HEK293 (cell line): ENCODE results near the gene FGF19.

Experiments used
- CTCF ChIA-PET: fragments of 350-600 bp; formaldehyde crosslinking; extraction: SDS; loops from one replicate; lab custom pipeline; 2021; ENCODE audit warnings: antibody characterized with exemption; lab: Yijun Ruan, JAX
- POLR2A ChIA-PET: fragments of 300-600 bp; formaldehyde crosslinking; extraction: SDS; loops from one replicate; lab custom pipeline; 2020; ENCODE audit warnings: antibody characterized with exemption, inconsistent platforms; lab: Yijun Ruan, JAX
- H3K27ac ChIP-seq: fragments of 200-500 bp; sonication (Bioruptor generic); 2 replicates; pipeline ENCODE4 v1.5.1; 2014; ENCODE audit warnings: low read depth, low read length, control low read depth, inconsistent platforms; ENCODE audit errors: extremely low read depth
- H3K36me3 ChIP-seq, 2 experiments: fragments of 200-500 bp in 1 of 2; sonication (Bioruptor generic) in 1 of 2; 1 replicate in 1 of 2; 2 replicates in 1 of 2; pipeline ENCODE4 v1.5.1; 2014 to 2017; ENCODE audit warnings: inconsistent platforms in 2 of 2, low read length in 2 of 2; ENCODE audit not compliant: control insufficient read depth in 2 of 2, insufficient read depth in 1 of 2
- H3K4me1 ChIP-seq: fragments of 200-500 bp; sonication (Bioruptor generic); 2 replicates; pipeline ENCODE4 v1.5.1; 2014; ENCODE audit warnings: mild to moderate bottlenecking, low read length, inconsistent platforms; ENCODE audit not compliant: control insufficient read depth, insufficient read depth
- H3K4me3 ChIP-seq: 2 replicates; pipeline ENCODE4 v1.5.1; 2011; ENCODE audit warnings: low read depth, mild to moderate bottlenecking, control low read depth, low read length, moderate library complexity
- H3K9me3 ChIP-seq: fragments of 200-500 bp; sonication (Bioruptor generic); 2 replicates; pipeline ENCODE4 v1.5.1; 2014; ENCODE audit warnings: low read depth, low read length, inconsistent platforms; ENCODE audit not compliant: control insufficient read depth, insufficient read depth
- INSM2 ChIP-seq: fragments of 450-650 bp; formaldehyde crosslinking; IDR thresholded peaks from 2 replicates; pipeline ENCODE4 v1.5.1; 2016; ENCODE audit warnings: missing biosample characterization, missing genetic modification characterization
- SETDB1 ChIP-seq: IDR thresholded peaks from one replicate; pipeline ENCODE4 v1.6.1; 2017; ENCODE audit warnings: mild to moderate bottlenecking, low read length, moderate library complexity, mixed read lengths; ENCODE audit not compliant: insufficient read length
- SP3 ChIP-seq: fragments of 450-650 bp; formaldehyde crosslinking; IDR thresholded peaks from 2 replicates; pipeline ENCODE4 v1.5.1; 2016; ENCODE audit warnings: missing biosample characterization, missing genetic modification characterization
- ZBTB7A ChIP-seq: fragments of 450-650 bp; formaldehyde crosslinking; IDR thresholded peaks from 2 replicates; pipeline ENCODE4 v1.5.1; 2016; ENCODE audit warnings: low read depth, missing biosample characterization, missing genetic modification characterization
- ZFHX2 ChIP-seq: fragments of 450-650 bp; formaldehyde crosslinking; conservative IDR thresholded peaks from 2 replicates; pipeline ENCODE4 v1.5.1; 2016; ENCODE audit warnings: missing biosample characterization, missing genetic modification characterization
- ZNF10 ChIP-seq: fragments of 450-650 bp; formaldehyde crosslinking; IDR thresholded peaks from 2 replicates; pipeline ENCODE4 v1.5.1; 2017; ENCODE audit warnings: missing biosample characterization, missing genetic modification characterization
- ZNF146 ChIP-seq: fragments of 450-650 bp; formaldehyde crosslinking; IDR thresholded peaks from 2 replicates; pipeline ENCODE4 v1.5.1; 2016; ENCODE audit warnings: missing biosample characterization, missing genetic modification characterization
- ZNF175 ChIP-seq: fragments of 450-650 bp; formaldehyde crosslinking; IDR thresholded peaks from 2 replicates; pipeline ENCODE4 v1.5.1; 2016; ENCODE audit warnings: missing biosample characterization, missing genetic modification characterization
- ZNF239 ChIP-seq: fragments of 450-650 bp; formaldehyde crosslinking; IDR thresholded peaks from 2 replicates; pipeline ENCODE4 v1.5.1; 2016; ENCODE audit warnings: missing biosample characterization, missing genetic modification characterization
- ZNF341 ChIP-seq: fragments of 450-650 bp; formaldehyde crosslinking; IDR thresholded peaks from 2 replicates; pipeline ENCODE4; 2016; ENCODE audit warnings: low read depth, missing biosample characterization, missing genetic modification characterization
- ZNF433 ChIP-seq: fragments of 450-650 bp; formaldehyde crosslinking; IDR thresholded peaks from 2 replicates; pipeline ENCODE4 v1.5.1; 2016; ENCODE audit warnings: missing biosample characterization, missing genetic modification characterization, low read depth
- ZNF48 ChIP-seq: fragments of 450-650 bp; formaldehyde crosslinking; IDR thresholded peaks from 2 replicates; pipeline ENCODE4 v1.5.1; 2016; ENCODE audit warnings: missing biosample characterization, missing genetic modification characterization
- ZNF510 ChIP-seq: fragments of 450-650 bp; formaldehyde crosslinking; IDR thresholded peaks from 2 replicates; pipeline ENCODE4 v1.5.1; 2018; ENCODE audit warnings: mild to moderate bottlenecking, missing genetic modification characterization, missing biosample characterization; ENCODE audit not compliant: insufficient replicate concordance
- ZNF561 ChIP-seq: fragments of 450-650 bp; IDR thresholded peaks from 2 replicates; pipeline ENCODE4 v1.5.1; 2018; ENCODE audit warnings: missing biosample characterization, missing genetic modification characterization, borderline replicate concordance
- ZNF707 ChIP-seq: fragments of 450-650 bp; formaldehyde crosslinking; IDR thresholded peaks from 2 replicates; pipeline ENCODE4 v1.5.1; 2016; ENCODE audit warnings: missing biosample characterization, missing genetic modification characterization
- ZSCAN4 ChIP-seq: fragments of 450-650 bp; formaldehyde crosslinking; IDR thresholded peaks from 2 replicates; pipeline ENCODE4 v1.5.1; 2017; ENCODE audit warnings: missing biosample characterization, missing genetic modification characterization
- TF ChIP-seq, protein P1 (sequence below): fragments of 450-650 bp; formaldehyde crosslinking; IDR thresholded peaks from 2 replicates; pipeline ENCODE4 v1.5.1; 2017; ENCODE audit warnings: missing biosample characterization, mild to moderate bottlenecking, missing genetic modification characterization, moderate library complexity

Gene FGF19

GRCh38 chr11:69686856-69687255, 17.0 kb downstream of the FGF19 start:
- H3K4me3 ChIP-seq: no peak overlapping the region
- TF ChIP-seq SP3: no peak
- TF ChIP-seq ZSCAN4: no peak
- no peak for TF ChIP-seq ZNF433
- TF ChIP-seq ZNF510 (tag by site-specific recombination): no peak
- TF ChIP-seq SETDB1: no peak
- TF ChIP-seq ZNF10: no peak
- no peak for TF ChIP-seq ZNF707 (tag by site-specific recombination)
- TF ChIP-seq, protein P1, sequence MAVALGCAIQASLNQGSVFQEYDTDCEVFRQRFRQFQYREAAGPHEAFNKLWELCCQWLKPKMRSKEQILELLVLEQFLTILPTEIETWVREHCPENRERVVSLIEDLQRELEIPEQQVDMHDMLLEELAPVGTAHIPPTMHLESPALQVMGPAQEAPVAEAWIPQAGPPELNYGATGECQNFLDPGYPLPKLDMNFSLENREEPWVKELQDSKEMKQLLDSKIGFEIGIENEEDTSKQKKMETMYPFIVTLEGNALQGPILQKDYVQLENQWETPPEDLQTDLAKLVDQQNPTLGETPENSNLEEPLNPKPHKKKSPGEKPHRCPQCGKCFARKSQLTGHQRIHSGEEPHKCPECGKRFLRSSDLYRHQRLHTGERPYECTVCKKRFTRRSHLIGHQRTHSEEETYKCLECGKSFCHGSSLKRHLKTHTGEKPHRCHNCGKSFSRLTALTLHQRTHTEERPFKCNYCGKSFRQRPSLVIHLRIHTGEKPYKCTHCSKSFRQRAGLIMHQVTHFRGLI (tag by site-specific recombination): no peak
- TF ChIP-seq ZNF561: no peak
- no peak for TF ChIP-seq ZNF175 (tag by site-specific recombination)
- no peak for TF ChIP-seq ZNF341 (tag by site-specific recombination)
- no peak for TF ChIP-seq INSM2 (tag by site-specific recombination)
- no peak for TF ChIP-seq ZNF146 (tag by site-specific recombination)
- TF ChIP-seq ZNF48 (tag by site-specific recombination): no peak
- ChIA-PET CTCF (interaction anchor here (0.7 to 2.8 kb wide), 6 partner anchors 12 to 510 kb away, joined by 3 to 20 read pairs (median 5); no protein-coding TSS in a partner anchor), POLR2A (interaction anchor here (0.5 kb wide), 1 partner anchor 12 kb away, joined by 3 read pairs; no protein-coding TSS in a partner anchor)
- no peaks in the 10 kb centered on the region for H3K9me3 ChIP-seq
- no peaks in the 10 kb centered on the region for H3K4me1 ChIP-seq
- H3K36me3 ChIP-seq: no peaks in the 10 kb centered on the region
- no peak overlapping the region for H3K27ac ChIP-seq

DNA sequence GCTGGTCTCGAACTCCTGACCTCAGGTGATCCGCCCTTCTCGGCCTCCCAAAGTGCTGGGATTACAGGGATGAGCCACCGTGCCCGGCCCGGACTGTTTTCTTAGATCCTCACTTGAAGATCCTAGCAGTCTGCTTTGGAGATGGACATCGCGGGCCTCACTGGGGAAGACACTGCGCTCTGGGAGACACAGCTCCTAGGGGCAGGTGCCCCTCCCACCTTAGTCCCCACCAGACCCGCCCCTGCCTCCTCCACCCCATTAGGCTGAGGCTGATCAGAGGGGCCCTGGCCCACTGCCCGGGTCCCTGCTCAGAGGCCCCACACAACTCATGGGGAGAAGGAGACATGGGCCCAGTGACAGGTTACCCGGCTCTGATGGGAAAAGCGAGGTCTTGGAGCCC, 17.4 kb downstream of the FGF19 start:
- TF ChIP-seq ZFHX2 (tag by site-specific recombination): 0 out of 2 replicates have a peak, but pooled peaks have one; percentile 7
- TF ChIP-seq ZNF510 (tag by site-specific recombination): no peak
- CTCF ChIA-PET: interaction anchor here (0.6 to 2.8 kb wide), 8 partner anchors 13 to 1015 kb away, joined by 3 to 20 read pairs (median 4); no protein-coding TSS in a partner anchor
- Histone ChIP-seq H3K4me3 (no peak overlapping the region), H3K9me3 (no peaks in the 10 kb centered on the region), H3K4me1 (no peaks in the 10 kb centered on the region), H3K36me3 (no peaks in the 10 kb centered on the region), H3K27ac (no peak overlapping the region)
- POLR2A ChIA-PET: interaction anchor here (0.5 kb wide), 1 partner anchor 12 kb away, joined by 3 read pairs; no protein-coding TSS in a partner anchor

GRCh38 chr11:69685348-69685747, 18.5 kb downstream of the FGF19 start:
- H3K4me3 ChIP-seq: no peak overlapping the region
- ChIA-PET CTCF (interaction anchor here (0.6 to 2.8 kb wide), 13 partner anchors 41 to 1476 kb away, joined by 3 to 20 read pairs (median 4); no protein-coding TSS in a partner anchor), POLR2A (no interaction called here)
- no peaks in the 10 kb centered on the region for H3K4me1 ChIP-seq
- no peak overlapping the region for H3K27ac ChIP-seq
- no peaks in the 10 kb centered on the region for H3K9me3 ChIP-seq
- TF ChIP-seq ZBTB7A (tag by site-specific recombination): no peak
- TF ChIP-seq ZNF239 (tag by site-specific recombination): no peak
- TF ChIP-seq, all 188 proteins: peak for 0
- no peaks in the 10 kb centered on the region for H3K36me3 ChIP-seq
